ENCODE results near the gene BUD23.

BUD23 gene

DNA sequence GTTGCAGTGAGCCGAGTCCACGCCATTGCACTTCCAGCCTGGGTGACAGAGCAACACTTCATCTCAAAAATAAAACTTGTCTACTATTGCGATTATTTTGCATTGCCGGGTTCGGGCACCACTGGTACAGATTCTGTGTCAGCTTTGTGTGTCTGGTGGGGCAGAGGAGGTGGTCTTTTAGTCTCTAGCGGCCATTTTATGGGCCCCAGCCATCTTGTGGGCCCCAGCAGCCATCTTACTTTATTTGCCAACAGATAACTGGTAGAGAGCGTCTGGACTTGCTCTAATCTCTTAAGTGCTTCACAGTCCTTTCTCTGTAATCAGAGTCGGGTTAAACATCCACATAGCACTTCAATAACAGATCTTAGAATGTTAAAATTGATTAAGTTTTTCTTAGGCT is 4.9 kb downstream of the BUD23 start:
- no peak overlapping the region for H3K4me3 ChIP-seq (replicated peaks; ENCODE audit: low read depth, low read length)

DNA sequence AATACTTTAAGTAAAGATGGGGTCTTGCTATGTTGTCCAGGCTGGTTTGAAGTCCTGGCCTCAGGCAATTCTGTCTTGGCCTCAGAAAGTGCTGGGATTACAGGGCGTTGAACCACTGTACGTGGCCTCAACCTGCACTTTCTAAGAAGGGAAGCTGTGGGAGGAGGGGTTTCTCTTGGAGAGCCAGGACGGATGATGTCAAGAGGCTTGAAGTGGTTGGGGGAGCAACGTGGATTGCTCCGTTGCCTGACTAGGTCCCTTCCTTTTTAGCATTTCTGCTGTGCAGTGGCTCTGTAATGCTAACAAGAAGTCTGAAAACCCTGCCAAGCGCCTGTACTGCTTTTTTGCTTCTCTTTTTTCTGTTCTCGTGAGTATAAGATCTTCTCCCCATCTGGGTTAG is 7.2 kb downstream of the BUD23 start:
- no peak for DNase-seq (ENCODE audit: low read depth)
- TF ChIP-seq, protein P1, sequence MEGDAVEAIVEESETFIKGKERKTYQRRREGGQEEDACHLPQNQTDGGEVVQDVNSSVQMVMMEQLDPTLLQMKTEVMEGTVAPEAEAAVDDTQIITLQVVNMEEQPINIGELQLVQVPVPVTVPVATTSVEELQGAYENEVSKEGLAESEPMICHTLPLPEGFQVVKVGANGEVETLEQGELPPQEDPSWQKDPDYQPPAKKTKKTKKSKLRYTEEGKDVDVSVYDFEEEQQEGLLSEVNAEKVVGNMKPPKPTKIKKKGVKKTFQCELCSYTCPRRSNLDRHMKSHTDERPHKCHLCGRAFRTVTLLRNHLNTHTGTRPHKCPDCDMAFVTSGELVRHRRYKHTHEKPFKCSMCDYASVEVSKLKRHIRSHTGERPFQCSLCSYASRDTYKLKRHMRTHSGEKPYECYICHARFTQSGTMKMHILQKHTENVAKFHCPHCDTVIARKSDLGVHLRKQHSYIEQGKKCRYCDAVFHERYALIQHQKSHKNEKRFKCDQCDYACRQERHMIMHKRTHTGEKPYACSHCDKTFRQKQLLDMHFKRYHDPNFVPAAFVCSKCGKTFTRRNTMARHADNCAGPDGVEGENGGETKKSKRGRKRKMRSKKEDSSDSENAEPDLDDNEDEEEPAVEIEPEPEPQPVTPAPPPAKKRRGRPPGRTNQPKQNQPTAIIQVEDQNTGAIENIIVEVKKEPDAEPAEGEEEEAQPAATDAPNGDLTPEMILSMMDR (IDR thresholded peaks at IDR 0.05; ENCODE audit: low read length, missing control alignments): no peak
- no peak overlapping the region for H3K4me3 ChIP-seq (replicated peaks; ENCODE audit: low read depth, low read length)

More for the DNA sequence above, 4.9 kb downstream of the BUD23 start:
- TF ChIP-seq, protein P1 (IDR thresholded peaks at IDR 0.05; ENCODE audit: low read length, missing control alignments): no peak
- DNase-seq (ENCODE audit: low read depth): no peak

DNA sequence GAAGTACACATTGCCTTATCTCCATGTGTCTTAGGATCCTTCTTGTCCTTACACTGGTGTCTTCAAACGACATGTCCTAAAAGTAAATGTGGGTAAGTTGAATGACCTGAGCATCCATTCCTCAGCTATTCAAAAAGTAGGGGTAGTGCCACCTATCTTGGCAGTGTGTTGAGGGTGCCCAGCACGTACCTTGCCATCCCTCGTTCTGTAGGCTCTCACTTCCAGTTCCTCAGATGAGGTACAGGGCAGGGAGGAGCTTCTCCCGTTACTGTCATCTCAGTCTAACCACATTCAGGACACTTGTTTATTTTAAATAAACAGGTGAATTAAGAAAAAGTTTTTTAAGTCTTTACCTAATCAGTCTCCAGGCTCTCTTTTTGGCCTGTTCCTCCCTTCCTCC is 13.0 kb downstream of the BUD23 start:
- TF ChIP-seq, protein P1 (IDR thresholded peaks at IDR 0.05; ENCODE audit: low read length, missing control alignments): no peak
- no peak for DNase-seq (ENCODE audit: low read depth)
- H3K4me3 ChIP-seq (replicated peaks; ENCODE audit: low read depth, low read length): no peak overlapping the region

DNA sequence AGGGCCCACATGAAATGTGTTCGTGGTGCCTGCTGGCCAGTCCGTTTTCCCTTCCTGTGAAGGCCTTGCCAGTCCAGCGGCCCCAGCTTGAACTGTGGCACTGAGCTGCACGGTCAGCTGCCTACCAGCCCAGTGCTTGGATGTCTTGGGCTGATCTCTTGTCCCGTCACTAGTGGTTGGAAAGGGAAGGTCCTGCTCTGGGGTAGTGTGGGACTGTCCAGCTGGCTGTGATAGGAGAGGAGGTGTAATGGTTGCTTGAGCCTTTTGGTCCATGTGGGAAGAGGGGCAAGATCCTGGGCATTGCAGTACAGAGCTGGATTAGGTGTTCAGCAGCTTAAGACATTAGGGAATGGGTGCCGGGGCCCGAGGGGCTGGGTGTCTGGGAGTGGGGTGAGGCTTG is 15.0 kb downstream of the BUD23 start:
- no peak for DNase-seq (ENCODE audit: low read depth)
- TF ChIP-seq, protein P1 (IDR thresholded peaks at IDR 0.05; ENCODE audit: low read length, missing control alignments): no peak
- H3K4me3 ChIP-seq (replicated peaks; ENCODE audit: low read depth, low read length): no peak overlapping the region

DNA sequence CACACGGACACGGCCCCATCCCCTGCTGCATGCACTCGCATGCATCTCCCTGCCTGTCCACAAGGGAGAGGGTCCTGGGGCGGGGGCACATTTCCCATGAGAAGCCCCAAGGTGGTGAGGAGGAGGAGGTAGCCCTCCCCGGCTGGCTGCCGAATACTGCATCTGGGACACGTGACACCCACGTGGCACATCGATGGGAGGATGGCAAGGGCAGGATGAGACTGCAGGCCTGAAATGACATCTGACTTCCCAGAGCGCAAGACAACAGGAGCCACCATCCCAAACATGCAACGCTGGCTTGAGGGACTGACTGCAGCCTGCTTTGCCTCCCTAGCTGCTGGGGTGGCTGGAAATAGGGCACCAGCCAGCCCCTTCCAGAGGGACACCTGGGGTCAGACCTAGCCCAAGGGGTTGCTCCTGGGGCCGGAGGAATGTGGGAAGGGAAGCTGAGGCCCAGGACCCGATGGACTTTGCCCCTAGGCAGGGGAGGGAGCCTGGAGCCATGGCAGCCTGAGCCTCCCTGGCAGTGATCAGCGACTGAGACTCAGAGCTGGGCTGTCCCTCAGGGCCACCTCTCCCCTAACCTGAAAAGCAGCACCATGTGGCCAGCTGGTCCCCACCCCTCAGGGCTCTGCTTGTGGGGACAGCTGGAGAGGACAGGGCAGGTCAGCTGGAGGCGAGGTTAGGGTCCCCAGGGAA is 16.1 kb downstream of the BUD23 start:
- H3K4me3 ChIP-seq (replicated peaks; ENCODE audit: low read depth, low read length): no peak overlapping the region
- TF ChIP-seq, protein P1 (IDR thresholded peaks at IDR 0.05; ENCODE audit: low read length, missing control alignments): no peak
- no peak for DNase-seq (ENCODE audit: low read depth)

DNA sequence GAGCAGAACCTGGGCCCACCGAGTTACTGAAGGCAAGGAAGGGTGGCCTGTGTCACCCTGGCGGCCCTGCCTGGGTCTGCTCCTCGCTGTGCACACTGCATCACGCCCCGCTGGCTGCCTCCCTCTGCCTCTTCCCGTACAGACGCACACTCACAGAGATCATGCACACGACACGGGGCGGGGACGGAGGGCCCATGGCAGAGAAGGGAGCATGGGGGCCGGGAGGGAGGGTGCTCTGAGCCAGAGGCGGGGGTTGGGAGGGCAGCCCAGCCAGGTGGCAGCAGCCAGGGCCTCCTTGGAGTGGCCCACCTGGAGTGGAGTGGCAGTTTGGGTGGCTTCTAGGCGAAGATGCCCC is 16.6 kb downstream of the BUD23 start:
- DNase-seq (ENCODE audit: low read depth): no peak
- TF ChIP-seq, protein P1 (IDR thresholded peaks at IDR 0.05; ENCODE audit: low read length, missing control alignments): no peak
- H3K4me3 ChIP-seq (replicated peaks; ENCODE audit: low read depth, low read length): no peak overlapping the region

DNA sequence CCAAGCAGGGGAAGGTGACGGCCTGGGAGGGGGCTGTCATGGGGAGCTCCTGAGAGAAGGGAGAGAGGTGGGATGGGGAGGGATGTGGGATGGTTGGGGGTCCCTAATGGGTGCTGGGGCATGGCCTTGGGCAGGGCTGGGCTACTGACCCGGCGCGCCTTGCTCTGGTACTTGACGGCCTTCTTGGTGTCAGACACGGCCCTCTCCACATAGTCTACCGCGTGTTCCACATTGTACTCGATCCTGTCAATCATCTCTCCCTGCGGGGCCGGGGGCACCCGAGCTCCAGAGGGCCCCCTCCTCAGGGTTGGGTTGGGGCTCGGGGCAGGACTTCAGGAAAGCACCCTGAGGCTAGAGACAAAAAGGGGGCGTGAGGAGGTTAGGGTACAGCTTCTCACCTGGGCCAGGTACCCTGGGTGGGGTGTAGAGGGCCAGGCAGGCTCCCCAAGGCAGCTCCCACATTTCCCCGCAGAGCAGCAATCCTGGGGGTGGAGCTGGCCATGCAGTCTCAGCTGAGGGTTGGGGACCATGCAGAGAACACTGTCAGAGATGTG is 17.3 kb downstream of the BUD23 start:
- TF ChIP-seq, protein P1 (IDR thresholded peaks at IDR 0.05; ENCODE audit: low read length, missing control alignments): no peak
- no peak overlapping the region for H3K4me3 ChIP-seq (replicated peaks; ENCODE audit: low read depth, low read length)
- DNase-seq (ENCODE audit: low read depth): no peak

Data from fibroblast of pulmonary artery (primary cell).